Right lobe of liver (tissue), 4 donors: ENCODE results near the gene MAML3.

Experiments used
- POLR2A ChIP-seq: fragments of 450-650 bp; IDR thresholded peaks from one replicate; pipeline ENCODE4 v1.6.1; 2017; ENCODE audit warnings: antibody characterized with exemption, mild to moderate bottlenecking
- TF ChIP-seq, protein P1 (sequence below), 4 donors: fragments of 200-600 bp in 3 of 4; fragments of 450-650 bp in 1 of 4; IDR thresholded peaks; one replicate each; pipeline versions ENCODE4 v1.5.1 to v1.8.0; 2016 to 2022; ENCODE audit warnings: antibody characterized with exemption in 4 of 4, mild to moderate bottlenecking in 2 of 4
- donor health status: DM: no; HTN: no; CAD: no.
- donor health status: DM: no; HTN: no; CAD: no.
- donor health status: DM: no; HTN: yes; CAD: no.

DNA sequence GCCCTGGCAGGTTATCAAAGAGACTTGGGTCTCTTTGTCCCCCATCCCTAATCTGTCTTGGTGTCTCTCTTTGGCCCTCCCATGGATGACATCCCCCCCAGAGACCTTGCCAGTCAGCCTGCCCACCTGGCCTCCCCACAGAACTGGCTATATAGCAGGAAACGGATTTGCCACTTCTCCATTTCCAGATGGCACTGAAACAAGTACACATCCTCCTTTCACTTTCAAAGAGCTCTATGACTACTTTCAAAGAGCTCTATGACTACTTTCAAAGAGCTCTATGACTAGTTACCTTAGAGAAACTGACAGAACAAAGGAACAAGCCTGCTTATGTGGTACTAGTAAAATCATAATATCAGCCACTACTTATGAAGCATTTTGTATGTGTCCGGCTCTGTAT, 175.3 kb downstream of the MAML3 start:
- TF ChIP-seq, protein P1, sequence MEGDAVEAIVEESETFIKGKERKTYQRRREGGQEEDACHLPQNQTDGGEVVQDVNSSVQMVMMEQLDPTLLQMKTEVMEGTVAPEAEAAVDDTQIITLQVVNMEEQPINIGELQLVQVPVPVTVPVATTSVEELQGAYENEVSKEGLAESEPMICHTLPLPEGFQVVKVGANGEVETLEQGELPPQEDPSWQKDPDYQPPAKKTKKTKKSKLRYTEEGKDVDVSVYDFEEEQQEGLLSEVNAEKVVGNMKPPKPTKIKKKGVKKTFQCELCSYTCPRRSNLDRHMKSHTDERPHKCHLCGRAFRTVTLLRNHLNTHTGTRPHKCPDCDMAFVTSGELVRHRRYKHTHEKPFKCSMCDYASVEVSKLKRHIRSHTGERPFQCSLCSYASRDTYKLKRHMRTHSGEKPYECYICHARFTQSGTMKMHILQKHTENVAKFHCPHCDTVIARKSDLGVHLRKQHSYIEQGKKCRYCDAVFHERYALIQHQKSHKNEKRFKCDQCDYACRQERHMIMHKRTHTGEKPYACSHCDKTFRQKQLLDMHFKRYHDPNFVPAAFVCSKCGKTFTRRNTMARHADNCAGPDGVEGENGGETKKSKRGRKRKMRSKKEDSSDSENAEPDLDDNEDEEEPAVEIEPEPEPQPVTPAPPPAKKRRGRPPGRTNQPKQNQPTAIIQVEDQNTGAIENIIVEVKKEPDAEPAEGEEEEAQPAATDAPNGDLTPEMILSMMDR (IDR thresholded peaks at IDR 0.05), result no peak
- TF ChIP-seq POLR2A, result no peak
